ENCODE measurements around the gene EYA2.

GRCh38 chr20:46895906-46896242 is 1.2 kb downstream of the EYA2 start:
- TF ChIP-seq CTCF (IDR thresholded peaks at IDR 0.05): no peak
- TF ChIP-seq POLR2A (IDR thresholded peaks at IDR 0.05): peak in 1 of 2 donors; percentile 2
